Measurements from ENCODE around the gene DLG4.

Gene DLG4

GRCh38 chr17:7243453-7243729, 23.8 kb upstream of the DLG4 start:
- TF ChIP-seq, protein P1, sequence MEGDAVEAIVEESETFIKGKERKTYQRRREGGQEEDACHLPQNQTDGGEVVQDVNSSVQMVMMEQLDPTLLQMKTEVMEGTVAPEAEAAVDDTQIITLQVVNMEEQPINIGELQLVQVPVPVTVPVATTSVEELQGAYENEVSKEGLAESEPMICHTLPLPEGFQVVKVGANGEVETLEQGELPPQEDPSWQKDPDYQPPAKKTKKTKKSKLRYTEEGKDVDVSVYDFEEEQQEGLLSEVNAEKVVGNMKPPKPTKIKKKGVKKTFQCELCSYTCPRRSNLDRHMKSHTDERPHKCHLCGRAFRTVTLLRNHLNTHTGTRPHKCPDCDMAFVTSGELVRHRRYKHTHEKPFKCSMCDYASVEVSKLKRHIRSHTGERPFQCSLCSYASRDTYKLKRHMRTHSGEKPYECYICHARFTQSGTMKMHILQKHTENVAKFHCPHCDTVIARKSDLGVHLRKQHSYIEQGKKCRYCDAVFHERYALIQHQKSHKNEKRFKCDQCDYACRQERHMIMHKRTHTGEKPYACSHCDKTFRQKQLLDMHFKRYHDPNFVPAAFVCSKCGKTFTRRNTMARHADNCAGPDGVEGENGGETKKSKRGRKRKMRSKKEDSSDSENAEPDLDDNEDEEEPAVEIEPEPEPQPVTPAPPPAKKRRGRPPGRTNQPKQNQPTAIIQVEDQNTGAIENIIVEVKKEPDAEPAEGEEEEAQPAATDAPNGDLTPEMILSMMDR (IDR thresholded peaks at IDR 0.05) = no peak

DNA sequence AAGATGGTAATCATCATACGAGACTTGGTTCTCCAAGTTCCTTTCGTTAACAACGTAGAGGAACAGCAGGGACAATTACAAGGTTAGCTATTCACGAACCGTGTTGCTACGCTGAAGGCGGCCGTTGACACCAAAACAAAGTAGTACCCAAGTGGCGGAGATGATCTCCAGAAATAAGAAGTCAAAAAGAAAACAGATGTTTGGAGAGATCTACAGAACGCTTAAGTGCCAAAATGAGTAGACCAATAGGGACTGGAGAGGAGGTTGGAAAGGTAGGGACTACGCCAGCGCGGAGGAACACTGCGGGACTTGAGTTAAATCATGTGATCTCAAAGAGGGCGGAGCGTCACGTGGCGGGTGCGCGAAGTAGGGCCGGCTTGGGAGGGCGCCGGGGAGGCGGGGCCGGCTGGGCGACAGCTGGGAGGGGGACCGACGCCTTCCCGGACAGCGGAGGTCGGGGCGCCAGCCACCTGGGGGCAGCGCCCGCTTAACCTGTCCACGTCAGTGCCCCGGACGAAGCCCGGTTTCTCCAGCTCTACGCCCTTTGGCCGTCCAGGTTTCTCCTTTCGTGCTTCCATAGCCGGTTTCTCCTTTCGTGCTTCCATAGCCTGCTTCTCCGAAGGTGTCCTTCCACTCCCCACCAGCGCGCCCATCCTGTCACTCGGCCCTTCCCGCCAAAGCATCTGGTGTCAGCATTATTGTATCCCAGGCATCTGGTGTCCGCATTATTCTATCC, 23.2 kb upstream of the DLG4 start:
- TF ChIP-seq, protein P1 (IDR thresholded peaks at IDR 0.05) = no peak

DNA sequence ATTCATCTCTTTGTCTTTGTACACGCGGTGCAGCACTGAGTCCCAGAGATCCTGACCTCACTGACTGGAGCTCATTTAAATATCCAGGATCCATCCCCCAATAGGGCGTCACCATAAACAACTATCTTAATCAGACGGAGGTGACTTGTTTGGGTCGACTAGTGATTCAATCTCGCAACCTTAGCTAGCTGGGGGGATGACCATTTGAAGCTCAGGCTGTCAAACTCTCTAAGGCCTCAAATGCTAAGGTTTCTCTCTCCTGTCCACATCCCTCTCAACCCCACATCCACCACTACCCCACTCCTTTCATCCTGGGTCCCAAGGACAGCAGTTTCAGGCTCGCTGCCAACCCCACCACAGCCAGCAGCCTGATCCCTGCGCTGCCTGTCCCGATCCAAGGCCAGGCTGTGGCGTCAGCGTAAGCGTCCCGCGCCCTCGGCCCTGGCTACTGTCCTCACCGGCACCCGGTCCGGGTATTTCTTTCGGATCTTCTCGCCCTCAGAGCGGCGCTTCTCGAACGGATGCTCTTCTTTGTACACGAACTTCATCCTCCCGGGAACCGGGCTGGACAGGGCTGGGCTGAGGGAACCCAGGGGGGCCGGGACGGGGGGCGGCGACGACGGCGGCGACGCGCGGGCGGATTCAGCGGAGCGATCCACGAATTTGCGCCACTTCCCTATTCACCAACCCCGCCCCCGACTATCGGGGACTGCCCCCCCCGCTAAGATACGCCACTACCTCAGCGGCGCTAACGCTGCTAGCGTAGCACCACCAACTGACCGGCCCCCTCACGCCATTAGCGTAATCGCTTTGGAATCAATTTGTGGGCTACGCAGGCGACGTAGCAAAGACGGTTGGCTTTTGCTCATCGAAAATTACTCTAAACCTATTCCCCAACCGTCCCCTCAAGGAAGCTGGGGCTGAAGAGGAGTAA, 22.4 kb upstream of the DLG4 start, which contains the start of gene GABARAP:
GABARAP (minus strand) TSS at position 667 of the 934 bp plus-strand sequence; CDS start at position 548, 119 bp downstream.
- TF ChIP-seq, protein P1 (IDR thresholded peaks at IDR 0.05) = no peak

GRCh38 chr17:7241090-7241733, 21.6 kb upstream of the DLG4 start:
- TF ChIP-seq, protein P1 (IDR thresholded peaks at IDR 0.05) = no peak

- TF ChIP-seq, protein P1 (IDR thresholded peaks at IDR 0.05) = no peak
Observed at GRCh38 chr17:7240375-7240774, 20.7 kb upstream of the DLG4 start.

DNA sequence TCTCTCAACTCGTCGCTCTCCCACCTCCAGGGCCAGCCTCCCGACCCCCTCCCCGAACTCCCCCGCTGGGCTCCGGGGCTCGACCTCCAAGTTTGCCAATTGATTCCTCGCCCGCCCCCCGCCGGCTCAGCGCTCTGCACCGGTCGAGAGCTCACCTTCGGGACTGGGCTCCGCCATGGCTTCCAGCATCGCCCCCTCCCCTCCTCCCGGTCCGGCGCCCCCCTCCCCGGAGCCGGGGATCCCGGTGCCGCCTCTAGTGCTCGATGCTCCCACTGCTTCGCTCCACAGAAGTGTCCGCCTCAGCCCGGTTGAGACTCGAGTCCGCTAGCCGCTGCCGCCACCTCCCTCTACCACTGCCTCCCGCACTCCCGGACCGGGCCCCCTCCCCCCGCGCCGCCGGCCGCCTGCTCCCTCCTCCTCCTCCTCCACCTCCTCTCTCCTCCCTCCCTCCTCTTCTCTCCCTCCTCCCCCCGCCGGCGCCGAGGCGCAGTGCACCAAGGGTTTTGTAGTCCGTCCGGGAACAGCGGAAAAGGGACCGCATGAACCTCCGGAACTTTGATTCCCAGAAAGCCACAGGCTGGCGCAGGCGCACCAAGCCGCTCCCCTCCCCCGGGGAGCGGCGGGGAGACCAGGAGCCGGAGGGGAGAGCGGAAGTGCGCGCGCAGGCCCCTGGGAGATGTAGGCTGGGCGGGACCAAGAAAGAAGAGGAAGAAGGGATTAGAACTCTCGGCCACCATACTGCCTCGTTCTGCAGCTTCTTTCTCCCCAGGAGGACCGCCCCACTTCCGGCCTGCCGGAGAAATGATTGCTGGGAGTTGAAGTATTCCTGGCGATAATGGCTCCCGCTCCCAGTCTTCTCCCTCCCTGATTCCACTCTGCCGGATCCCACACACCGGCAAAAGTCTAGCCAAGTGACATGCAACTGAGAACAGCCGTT, 19.7 kb upstream of the DLG4 start, which contains the start of gene PHF23:
PHF23 (minus strand) TSS at position 367 of the 937 bp plus-strand sequence; CDS start at position 189, 178 bp downstream.
- TF ChIP-seq, protein P1 (IDR thresholded peaks at IDR 0.05) = no peak
